ENCODE measurements around the gene UBD. TPM values are rescaled to one million over a fixed set of nuclear protein-coding genes. Genes with fewer than 3 reads are reported as not detected.
A peak's percentile ranks its signal among the peaks of the same experiment; 100 is the strongest.

Gene UBD
- total RNA-seq (2021; ENCODE audit: unreplicated experiment) (not detected), Bru-seq, nascent RNA (not detected), BruChase-seq, experiment 1, labeled RNA remaining after a 6-hour chase (percentile 14 among the genes with signal in this experiment), BruChase-seq, experiment 2, labeled RNA remaining after a 2-hour chase (percentile 24 among the genes with signal in this experiment)
- not detected in 2 replicates for polyA plus RNA-seq (2012)
- long read RNA-seq = 0 reads

DNA sequence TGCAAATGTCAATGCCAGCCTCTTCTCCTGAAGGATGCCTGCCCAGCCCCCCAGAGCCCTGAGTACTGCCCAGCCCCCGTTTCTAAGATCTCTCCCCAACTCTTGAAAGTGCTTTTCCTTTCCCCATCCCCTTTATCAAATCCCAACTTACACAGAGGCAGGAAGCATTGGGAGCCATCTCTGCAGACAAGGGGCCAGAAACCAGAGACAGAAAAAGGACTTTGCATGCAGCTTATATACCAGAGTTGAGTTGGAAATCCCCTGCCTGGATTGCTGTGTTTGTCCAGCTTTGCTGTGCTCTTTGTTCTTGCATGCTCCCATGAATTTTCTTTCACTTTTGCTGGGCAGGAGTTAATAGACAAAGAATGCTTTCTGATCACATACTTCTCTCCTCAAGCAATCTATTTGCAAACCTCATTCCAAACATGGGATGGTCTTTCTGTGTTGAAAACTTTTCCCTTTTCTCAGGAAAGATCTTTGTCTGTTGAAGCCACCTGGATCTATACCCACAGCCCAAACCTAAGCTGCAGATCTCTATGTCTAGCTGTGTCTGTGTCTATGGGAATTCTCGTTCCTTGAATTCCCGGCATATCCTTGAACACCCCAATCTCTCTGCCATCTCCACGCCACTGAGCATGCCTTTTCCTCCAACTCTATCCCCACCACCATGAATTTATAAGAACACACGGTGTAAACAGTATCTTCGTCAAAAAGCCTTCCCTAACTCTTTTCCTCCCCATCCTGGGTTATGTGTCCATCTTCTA lies at the start of gene UBD:
TSS of gene UBD (minus strand) at position 209 of the 764 bp plus-strand sequence. CDS start at position 178, 31 bp downstream.
- no peaks in the 10 kb centered on the region for H3K36me3 ChIP-seq (ENCODE audit: control insufficient read depth in 1 of 2, insufficient read depth in 2 of 2, low read length in 2 of 2)
- no peaks in the 10 kb centered on the region for H3K27me3 ChIP-seq (ENCODE audit: insufficient read depth, low read length)
- H3K9me2 ChIP-seq (ENCODE audit: insufficient read depth) = no peaks in the 10 kb centered on the region
- no peaks in the 10 kb centered on the region for H4K20me1 ChIP-seq (ENCODE audit: insufficient read depth)
- ATAC-seq (no peak), DNase-seq (ENCODE audit: low read depth, low spot score) (no peak)
- BruUV-seq (replicated peaks) = no TSS peak
- no peak within 1 kb of the TSS for H3K9ac ChIP-seq (ENCODE audit: low read length)
- RAD21 ChIA-PET (ENCODE audit: low non-redundant PET in 1 of 2, low total read pairs in 2 of 2, uncharacterized antibody in 2 of 2, unreplicated experiment in 2 of 2) = no interaction called here
- H3K4me2 ChIP-seq (ENCODE audit: low read length) = no peak within 1 kb of the TSS
- H3K9me3 ChIP-seq (ENCODE audit: control insufficient read depth in 1 of 2, insufficient read depth in 1 of 2, low read depth in 1 of 2, low read length in 2 of 2) = no peaks in the 10 kb centered on the region
- POLR2A ChIA-PET = no interaction called here
- H3K4me1 ChIP-seq (ENCODE audit: control insufficient read depth in 1 of 2, insufficient read depth in 2 of 2, low read length in 2 of 2) = no peaks in the 10 kb centered on the region
- no peak within 1 kb of the TSS for H3K4me3 ChIP-seq (replicated peaks in 1 of 2; ENCODE audit: low read depth in 1 of 2, low read length in 2 of 2)
- intact Hi-C loops (cut with micrococcal nuclease) = no loop called here
- H3K27ac ChIP-seq (ENCODE audit: low read depth, low read length) = no peak within 1 kb of the TSS
- no peak within 1 kb of the TSS for H2AFZ ChIP-seq (ENCODE audit: low read depth, low read length, poor library complexity, severe bottlenecking)
- H3K79me2 ChIP-seq (ENCODE audit: insufficient read depth, low read length) = no peaks in the 10 kb centered on the region
- no peak for TF ChIP-seq ZFX (IDR thresholded peaks at IDR 0.05)
- TF ChIP-seq EZH2 (IDR thresholded peaks at IDR 0.05) = no peak
- TF ChIP-seq, protein P1, sequence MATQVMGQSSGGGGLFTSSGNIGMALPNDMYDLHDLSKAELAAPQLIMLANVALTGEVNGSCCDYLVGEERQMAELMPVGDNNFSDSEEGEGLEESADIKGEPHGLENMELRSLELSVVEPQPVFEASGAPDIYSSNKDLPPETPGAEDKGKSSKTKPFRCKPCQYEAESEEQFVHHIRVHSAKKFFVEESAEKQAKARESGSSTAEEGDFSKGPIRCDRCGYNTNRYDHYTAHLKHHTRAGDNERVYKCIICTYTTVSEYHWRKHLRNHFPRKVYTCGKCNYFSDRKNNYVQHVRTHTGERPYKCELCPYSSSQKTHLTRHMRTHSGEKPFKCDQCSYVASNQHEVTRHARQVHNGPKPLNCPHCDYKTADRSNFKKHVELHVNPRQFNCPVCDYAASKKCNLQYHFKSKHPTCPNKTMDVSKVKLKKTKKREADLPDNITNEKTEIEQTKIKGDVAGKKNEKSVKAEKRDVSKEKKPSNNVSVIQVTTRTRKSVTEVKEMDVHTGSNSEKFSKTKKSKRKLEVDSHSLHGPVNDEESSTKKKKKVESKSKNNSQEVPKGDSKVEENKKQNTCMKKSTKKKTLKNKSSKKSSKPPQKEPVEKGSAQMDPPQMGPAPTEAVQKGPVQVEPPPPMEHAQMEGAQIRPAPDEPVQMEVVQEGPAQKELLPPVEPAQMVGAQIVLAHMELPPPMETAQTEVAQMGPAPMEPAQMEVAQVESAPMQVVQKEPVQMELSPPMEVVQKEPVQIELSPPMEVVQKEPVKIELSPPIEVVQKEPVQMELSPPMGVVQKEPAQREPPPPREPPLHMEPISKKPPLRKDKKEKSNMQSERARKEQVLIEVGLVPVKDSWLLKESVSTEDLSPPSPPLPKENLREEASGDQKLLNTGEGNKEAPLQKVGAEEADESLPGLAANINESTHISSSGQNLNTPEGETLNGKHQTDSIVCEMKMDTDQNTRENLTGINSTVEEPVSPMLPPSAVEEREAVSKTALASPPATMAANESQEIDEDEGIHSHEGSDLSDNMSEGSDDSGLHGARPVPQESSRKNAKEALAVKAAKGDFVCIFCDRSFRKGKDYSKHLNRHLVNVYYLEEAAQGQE (IDR thresholded peaks at IDR 0.05; ENCODE audit: low read depth) = no peak
- TF ChIP-seq POLR2AphosphoS5 (IDR thresholded peaks at IDR 0.05; ENCODE audit: low read depth, low read length) = no peak
- TF ChIP-seq JUND (IDR thresholded peaks at IDR 0.05) = no peak
- TF ChIP-seq EZH2phosphoT487 (IDR thresholded peaks at IDR 0.05; ENCODE audit: borderline replicate concordance) = no peak
- TF ChIP-seq, protein P2, sequence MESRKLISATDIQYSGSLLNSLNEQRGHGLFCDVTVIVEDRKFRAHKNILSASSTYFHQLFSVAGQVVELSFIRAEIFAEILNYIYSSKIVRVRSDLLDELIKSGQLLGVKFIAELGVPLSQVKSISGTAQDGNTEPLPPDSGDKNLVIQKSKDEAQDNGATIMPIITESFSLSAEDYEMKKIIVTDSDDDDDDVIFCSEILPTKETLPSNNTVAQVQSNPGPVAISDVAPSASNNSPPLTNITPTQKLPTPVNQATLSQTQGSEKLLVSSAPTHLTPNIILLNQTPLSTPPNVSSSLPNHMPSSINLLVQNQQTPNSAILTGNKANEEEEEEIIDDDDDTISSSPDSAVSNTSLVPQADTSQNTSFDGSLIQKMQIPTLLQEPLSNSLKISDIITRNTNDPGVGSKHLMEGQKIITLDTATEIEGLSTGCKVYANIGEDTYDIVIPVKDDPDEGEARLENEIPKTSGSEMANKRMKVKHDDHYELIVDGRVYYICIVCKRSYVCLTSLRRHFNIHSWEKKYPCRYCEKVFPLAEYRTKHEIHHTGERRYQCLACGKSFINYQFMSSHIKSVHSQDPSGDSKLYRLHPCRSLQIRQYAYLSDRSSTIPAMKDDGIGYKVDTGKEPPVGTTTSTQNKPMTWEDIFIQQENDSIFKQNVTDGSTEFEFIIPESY (IDR thresholded peaks at IDR 0.05; ENCODE audit: extremely low read depth, insufficient replicate concordance, low read length) = no peak
- TF ChIP-seq ZNF274 (IDR thresholded peaks at IDR 0.05; ENCODE audit: low read depth, low read length) = no peak
- TF ChIP-seq, protein P3, sequence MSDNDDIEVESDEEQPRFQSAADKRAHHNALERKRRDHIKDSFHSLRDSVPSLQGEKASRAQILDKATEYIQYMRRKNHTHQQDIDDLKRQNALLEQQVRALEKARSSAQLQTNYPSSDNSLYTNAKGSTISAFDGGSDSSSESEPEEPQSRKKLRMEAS (IDR thresholded peaks at IDR 0.05) = no peak
- no peak for TF ChIP-seq RAD21 (IDR thresholded peaks at IDR 0.05; ENCODE audit: low read depth)
- TF ChIP-seq, protein P4, sequence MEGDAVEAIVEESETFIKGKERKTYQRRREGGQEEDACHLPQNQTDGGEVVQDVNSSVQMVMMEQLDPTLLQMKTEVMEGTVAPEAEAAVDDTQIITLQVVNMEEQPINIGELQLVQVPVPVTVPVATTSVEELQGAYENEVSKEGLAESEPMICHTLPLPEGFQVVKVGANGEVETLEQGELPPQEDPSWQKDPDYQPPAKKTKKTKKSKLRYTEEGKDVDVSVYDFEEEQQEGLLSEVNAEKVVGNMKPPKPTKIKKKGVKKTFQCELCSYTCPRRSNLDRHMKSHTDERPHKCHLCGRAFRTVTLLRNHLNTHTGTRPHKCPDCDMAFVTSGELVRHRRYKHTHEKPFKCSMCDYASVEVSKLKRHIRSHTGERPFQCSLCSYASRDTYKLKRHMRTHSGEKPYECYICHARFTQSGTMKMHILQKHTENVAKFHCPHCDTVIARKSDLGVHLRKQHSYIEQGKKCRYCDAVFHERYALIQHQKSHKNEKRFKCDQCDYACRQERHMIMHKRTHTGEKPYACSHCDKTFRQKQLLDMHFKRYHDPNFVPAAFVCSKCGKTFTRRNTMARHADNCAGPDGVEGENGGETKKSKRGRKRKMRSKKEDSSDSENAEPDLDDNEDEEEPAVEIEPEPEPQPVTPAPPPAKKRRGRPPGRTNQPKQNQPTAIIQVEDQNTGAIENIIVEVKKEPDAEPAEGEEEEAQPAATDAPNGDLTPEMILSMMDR (IDR thresholded peaks at IDR 0.05 in 2 of 3, conservative IDR thresholded peaks at IDR 0.05 in 1 of 3; ENCODE audit: borderline replicate concordance in 1 of 3, insufficient read depth in 1 of 3, low read depth in 2 of 3, low read length in 2 of 3) = no peak
- no peak for TF ChIP-seq SP1 (IDR thresholded peaks at IDR 0.05; ENCODE audit: low read depth)
- no peak for TF ChIP-seq YY1 (IDR thresholded peaks at IDR 0.05; ENCODE audit: extremely low read depth, insufficient replicate concordance, low read depth, low read length)
- no peak for TF ChIP-seq ELF1 (IDR thresholded peaks at IDR 0.05; ENCODE audit: borderline replicate concordance, low read depth)
- CTCF ChIA-PET = no interaction called here

Measured in HCT116 (cell line).